AG08396 (cell line): ENCODE data around the gene NUP37.
"Not testable (repeated sequence)": the region's sequence is repeated elsewhere in the genome, so short reads cannot be mapped to it uniquely, and the experiment has no call there.

Source experiments
- DNase-seq: peaks from one replicate; pipeline ENCODE4 v3.0.0; 2012; ENCODE audit warnings: low spot score, mixed read lengths

NUP37 gene

DNA sequence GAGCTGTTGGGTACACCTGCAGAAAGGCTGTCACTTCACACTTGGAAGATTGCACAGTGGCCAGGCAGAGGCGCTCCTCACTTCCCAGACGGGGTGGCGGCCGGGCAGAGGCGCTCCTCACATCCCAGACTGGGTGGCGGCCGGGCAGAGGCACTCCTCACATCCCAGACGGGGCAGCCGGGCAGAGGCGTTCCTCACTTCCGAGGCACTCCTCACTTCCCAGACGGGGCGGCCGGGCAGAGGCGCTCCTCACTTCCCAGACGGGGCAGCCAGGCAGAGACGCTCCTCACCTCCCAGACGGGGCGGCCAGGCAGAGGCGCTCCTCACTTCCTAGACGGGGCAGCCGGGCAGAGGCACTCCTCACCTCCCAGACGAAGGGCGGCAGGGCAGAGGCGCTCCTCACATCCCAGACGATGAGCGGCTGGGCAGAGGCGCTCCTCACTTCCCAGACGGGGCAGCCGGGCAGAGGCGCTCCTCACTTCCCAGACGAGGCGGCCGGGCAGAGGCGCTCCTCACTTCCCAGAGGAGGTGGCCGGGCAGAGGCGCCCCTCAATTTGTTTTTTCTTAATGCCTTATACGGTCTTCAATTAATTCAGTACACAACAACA is 30.6 kb downstream of the NUP37 start:
- DNase-seq = not testable (repeated sequence)

DNA sequence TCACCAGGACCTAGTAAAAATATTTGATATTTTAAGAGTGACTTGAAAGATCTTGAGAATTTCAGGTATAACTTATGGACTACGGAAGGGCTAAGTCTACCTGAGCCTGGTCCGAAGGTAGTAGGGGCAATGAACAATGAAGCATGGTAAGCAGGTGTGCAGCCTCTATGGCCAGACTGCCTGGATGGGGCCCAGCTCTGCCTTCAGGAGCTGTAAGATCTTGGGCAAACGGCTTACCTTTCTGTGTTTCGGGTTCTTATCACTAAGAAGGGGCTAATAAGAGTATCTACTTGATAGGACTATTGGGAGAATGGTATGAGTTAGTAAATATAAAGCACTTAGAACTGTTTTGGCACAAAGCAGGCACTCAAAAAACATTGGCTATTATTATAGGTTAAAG is 39.1 kb downstream of the NUP37 start:
- DNase-seq = no peak

DNA sequence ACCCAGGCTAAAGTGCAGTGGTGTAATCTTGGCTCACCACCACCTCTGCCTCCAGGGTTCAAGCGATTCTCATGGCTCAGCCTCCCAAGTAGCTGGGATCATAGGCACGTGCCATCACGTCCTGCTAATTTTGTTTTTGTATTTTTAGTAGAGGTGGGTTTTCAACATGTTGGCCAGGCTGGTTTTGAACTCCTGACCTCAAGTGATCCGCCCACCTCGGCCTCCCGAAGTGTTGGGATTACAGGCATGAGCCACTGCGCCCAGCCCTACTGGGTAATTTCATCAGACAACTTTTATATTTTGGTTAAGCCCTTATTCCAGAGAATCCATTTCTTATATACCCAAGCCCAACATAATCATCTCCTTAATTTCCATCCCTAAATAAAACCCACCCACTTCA is 47.8 kb downstream of the NUP37 start:
- not testable (repeated sequence) for DNase-seq

DNA sequence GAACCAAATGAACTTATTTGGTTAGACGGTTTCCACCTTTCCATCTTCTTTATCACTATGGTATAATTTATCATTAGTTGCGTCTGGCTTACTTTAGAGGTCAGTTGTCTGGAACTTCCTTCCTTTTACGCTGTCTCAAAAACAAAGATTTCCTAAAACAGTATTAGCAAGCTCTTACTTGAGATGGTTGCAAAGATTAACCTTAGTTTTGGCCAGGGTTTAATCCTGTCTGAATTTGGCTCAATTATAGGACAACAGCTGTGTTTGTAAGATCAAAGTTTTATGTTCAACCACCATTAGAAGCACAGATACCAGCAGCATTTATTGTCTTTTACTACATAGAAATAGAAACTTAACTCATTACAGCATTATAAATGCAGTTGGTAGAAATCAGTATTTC is 50.2 kb downstream of the NUP37 start:
- no peak for DNase-seq

DNA sequence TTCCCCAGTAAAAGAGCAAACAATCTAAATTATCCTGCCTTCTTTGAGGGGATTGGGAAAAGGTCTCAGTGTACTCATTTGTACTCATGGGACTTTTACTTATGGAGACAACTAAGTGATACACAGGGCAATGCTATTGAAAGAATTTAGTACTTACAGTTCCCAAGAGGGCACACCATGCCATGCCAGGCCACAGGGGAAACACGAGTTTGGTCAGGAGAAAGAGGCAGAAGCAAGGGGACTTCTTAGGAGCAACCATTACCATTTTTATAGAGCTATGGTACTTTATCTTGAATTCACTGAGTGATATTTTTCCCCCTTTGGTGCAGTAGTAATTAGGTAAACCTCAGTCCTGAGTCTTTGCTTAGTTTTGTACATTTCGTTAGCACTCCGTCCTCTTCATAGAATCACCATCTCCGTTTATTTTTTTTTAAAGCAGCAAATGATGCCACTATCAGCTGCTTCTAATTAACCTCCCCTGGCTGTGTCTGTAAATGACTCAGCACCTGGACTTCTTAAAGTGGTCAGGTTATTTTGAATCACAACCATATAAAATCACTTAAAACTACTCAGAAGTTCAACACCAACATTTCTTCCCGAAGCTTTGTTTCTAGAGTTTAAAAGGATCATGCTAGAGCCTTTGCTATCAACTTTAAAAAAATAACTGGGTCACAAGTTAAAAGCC is 52.2 kb downstream of the NUP37 start:
- DNase-seq = no peak

DNA sequence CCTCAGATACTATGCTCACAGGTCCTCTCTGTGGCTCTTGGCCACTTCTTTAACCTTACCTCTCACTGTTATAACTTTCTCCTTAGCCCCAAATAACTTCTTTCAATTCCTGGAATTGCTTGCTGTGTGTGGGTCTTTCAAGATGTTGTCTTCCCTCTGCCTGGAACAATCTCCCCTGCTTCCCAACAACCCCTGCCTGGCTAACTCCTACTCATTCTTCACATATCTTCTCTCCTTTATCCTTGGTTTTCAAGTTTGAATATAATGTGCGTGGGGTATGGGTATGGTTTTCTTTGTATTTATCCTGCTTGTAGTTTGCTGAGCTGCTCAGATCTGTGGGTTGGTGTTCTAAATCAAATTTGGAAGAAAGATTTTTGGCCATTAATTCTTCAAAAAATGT is 55.4 kb downstream of the NUP37 start:
- DNase-seq = no peak

DNA sequence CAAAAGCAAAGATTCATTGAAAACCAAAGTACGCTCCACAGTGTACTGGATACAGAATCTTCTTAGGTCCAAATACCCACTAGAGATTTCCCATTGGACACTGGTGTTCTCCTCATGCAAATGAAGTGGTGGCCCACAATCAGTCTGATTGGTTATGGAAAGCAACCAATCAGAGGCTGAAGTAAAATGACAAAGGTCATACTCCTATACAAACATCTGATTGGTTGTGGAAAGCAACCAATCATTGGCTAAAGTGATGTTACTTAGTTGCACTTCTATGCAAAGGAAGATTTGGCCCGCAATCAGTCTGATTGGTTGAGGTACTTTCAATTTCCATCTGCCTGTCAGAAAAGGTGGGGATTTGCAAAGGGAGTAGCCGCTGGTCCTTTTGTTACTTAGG is 56.8 kb downstream of the NUP37 start:
- DNase-seq = no peak

DNA sequence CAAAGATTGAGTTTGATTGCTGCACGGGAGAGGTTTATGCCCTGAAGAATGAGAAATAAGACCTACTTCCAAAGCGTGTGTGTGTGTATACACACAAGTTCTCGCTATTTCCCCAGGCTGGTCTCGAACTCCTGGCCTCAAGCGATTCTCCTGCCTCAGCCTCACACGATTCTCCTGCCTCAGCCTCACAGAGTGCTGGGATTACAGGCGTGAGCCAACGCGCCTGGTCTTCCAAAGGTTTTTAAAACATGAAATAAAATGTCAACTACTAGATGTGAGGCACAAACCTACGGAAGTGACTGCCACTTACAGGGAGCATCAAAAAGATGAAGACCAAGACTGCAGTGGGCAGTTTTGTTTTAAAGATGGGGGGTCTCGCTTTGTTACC is 57.5 kb downstream of the NUP37 start:
- DNase-seq = no peak

DNA sequence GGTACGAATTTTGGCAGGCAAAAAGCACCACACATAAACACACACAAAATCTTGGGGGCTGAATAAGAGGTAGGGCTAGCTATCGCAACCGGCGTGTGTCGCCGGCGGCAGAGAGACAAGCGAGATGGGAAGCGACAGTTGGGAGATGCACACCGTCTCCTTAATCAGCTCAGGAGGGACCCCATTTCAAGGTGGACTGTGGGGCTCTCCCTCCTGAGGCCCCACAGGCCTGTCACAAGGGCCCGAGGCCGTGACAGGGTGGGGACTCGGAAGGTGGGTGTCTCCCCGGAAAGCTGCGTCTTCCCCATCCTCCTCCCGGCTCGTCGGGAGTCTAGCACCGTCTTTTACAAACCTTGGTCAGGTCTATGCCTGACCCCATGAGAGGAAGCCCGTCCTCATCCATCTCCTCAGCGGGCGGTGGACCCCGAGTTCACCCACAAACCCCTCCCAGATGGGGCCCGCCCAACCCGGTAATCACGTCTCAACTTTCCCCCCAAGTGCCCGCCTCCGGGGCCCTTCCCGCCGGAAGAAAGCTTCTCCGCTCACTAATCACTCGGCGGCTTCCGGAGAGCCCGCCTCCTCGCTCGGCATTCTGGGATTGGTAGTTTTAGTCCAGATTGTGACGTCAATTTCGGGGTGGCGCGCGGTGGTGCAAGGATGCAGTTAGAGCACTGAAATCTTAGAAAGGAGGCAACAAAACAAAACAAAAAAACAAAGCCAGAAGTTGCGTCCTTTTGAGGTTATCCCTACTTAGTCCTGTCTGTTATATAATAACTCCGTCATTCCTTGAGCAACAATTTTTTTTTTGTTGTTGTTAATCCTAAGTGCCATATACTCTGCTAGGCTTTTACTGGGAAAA is 58.1 kb downstream of the NUP37 start, which contains the start of gene WASHC3:
Gene WASHC3 (minus strand): TSS at position 432 of the 859 bp plus-strand sequence. CDS start 29 bp downstream, at position 403.
- DNase-seq = peak; percentile 90

DNA sequence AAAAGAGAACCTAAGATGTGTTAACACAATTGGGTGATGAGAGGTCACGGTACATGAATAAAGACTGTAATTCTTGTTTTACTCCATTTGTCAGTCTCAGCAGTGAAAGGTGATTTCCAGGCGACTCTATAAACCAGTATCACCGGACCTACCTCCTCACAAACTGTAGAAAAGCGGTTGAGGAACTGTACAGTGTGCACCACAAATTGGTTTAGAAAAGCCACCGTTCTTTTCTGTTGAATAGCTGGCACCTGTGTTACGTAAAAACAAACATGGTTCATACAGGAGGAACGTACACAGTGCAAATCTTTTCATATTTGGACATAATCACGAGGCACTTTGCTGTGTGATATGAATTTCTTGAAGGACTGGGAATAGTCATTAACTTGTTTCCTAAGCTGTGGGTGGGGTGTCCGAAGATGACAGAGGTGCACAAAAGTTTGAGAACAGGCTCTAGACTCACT is 58.8 kb downstream of the NUP37 start:
- no peak for DNase-seq

DNA sequence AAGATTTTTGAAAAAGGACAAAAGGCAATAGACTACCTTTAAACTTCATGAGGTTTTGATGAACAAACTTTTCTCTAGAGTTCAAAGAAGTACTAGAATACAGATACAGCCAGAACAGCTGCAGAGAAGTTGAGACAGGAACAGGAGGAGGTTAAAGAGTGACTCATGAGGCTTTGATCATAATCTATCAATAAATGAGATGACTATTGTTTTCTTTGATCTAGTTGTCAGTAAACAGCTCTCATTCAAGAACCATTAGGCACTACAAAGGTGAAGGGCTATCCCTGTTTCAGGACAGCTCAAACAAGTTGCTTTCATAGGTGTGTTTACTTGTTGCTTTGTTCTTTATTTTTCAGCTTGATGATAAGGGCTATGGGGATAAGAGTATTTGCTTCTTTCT is 60.6 kb downstream of the NUP37 start:
- no peak for DNase-seq

DNA sequence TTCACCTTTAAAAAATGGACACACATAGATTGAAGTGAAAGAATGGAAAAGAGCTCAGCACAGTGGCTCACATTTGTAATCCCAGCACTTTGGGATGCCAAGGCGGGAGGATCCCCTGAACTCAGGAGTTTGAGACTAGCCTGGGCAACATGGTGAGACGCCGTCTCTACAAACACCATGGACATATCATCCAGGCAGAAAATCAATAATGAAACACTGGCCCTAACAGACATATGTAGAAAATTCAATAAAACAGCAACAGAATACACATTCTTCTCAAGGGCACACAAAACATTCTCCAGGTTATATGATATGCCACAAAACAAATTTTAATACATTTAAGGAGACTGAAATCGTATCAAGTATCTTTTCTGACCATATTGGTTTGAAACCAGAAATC is 65.6 kb downstream of the NUP37 start:
- DNase-seq = no peak

DNA sequence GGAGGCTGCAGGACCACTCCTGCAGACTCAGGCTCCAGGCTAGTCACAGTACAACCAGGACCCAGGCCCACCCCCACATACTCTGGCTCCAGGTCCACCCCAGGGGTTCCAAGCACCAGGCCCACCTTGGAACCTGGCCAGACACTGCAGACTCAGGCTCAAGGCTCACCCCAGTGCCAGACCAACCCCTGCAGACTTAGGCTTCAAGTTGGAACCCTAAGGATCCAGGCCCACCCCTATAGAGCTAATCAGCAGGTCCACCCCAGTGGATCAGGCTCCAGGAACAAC is 66.9 kb downstream of the NUP37 start:
- no peak for DNase-seq

DNA sequence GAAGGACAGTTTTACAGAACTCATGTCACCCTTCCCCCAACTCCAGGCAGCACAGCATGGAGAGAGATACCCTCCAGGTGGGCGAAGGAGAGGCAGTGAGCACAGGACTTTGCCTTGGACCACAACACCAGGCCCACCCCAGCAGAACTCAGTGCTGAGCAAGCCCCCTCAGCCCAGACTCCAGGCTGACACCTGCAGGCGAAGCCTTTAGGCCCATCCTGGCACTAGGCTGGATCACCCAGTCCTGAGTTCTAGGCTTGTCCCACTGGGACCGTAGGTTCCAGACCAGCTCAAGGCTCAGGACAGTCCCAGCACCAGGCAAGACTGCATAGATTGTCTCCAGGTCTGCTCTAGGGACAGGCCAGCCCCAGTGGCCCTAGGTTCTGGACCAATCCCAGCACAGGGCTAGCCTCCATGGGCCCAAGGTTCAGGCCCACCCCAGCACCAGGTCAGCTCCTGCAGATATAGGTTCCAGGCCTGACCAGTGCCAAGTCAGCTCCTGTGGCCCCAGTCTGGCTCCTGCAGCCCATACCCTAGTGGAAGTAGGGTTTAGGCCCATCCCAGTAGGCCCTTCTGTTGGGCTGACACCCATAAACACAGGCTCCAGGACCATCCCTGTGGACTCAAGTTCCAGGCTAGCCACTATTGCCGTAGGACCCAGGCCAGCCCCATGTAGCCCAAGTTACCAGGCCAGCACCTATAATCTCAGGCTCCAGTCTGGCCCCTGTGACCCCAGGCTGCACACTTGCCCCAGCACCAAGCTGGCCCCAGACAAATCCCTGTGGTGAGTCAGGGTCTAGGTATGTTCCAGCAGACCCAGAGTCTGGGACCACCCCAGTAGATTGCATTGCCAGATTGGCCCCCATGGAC is 67.5 kb downstream of the NUP37 start:
- no peak for DNase-seq

DNA sequence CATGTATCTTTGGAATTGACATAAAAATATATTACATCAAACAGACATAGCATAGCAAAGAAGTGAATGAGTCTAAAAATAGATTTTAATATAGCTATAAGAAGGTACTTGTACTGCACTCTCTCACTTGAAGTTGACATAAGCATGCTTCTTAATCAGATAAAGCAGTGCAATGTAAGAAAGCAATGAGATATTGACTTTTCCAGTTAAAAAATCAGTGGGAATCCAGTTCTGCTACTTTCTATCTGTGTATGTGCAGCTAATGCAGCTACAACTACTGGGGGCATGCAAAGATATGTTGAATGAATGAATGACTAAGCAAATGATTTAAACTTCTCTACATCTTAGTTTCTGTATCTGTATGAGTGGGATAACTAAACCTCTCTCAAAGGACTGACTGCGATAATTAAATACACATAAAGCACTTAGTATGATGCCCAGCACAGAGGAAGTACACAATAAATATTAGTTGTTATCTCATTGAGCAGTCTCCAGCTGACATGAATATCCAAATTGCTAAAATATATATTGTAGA is 68.4 kb downstream of the NUP37 start:
- DNase-seq = no peak

DNA sequence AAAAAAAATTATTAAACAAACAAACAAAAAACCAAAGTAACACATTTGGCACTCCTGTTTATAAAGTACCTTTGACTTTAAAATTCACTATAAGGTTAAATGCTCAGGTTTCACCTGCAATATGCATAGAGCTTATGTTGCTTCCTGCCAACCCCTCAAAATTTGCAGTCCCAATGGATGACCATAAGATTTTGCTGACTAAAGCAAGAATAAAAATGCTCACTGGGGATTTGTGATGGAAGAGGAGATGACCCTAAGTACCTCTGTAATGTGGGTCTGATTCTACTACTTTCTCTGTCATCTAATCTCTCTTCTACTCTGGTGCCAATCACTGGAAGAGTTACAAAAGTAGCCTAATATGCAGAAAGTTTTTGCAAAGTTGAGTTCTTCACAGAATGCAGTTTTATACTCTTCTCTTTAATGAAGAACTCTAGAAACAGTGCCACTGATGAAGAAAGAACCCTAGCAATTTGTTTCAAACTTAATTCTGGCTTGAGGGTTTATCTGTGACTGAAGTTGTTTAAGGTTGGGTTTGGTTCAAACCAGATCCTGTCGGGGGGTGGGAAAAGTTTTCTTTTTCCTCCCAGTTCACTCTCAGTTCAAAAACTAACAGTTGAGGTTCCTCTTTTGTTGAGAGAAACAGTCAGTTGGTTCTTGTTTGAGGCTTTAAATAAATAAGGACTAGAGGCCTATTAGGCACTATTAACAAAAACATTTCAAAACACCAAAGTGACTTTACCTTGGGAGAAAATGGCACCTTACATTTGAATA is 69.1 kb downstream of the NUP37 start:
- DNase-seq = no peak

DNA sequence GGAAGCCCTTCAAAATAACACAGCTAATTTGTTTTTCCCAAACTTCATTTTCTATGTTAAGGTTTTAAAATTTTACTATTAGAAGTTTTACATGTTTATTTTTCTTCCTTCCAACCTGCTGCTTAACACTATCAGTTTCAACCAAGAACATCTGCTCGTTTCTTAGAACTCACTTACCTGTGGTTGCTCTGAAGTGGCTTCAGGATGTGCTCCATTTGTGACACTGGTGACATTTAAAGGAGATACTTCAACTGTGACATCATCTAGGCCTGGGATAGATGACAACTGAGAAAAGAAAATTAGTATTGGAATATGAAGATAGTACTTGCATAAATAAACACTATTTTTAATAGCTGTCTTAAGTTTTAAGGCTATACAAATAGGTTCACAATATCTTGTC is 76.0 kb downstream of the NUP37 start:
- no peak for DNase-seq

DNA sequence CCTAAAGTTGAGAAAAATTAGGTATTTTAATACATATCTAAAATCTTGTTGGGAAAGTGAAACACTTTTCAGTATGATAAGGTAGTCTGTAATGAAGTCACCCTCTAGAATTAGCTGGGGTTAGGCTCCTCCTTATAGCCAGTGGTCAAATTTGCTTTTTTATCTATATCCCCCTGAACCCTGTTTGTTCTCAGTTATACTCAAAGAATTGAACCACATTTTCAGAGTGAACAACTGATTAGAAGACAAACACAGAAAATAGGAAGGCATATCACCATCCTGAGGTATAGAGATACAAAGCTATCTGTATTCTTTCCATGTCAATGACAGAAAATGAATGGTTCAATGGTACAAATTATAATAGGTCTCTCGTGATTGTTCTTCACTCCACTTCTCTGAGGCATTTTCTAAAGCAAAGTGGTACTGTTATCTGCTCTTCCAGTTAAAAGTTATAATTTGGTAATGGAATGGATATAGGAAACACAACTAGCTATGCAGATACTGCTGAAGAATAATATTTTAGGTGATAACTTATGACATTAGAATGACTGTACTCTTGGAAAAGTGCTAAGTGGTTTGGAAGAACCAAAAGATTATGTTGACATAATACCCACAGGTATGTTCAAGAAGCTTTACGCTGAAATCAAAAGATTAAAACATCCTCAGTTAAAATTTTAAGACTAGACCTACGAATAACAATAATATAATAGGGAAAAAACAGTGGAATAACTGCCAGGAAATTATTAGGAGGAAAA is 85.7 kb downstream of the NUP37 start:
- DNase-seq = no peak

DNA sequence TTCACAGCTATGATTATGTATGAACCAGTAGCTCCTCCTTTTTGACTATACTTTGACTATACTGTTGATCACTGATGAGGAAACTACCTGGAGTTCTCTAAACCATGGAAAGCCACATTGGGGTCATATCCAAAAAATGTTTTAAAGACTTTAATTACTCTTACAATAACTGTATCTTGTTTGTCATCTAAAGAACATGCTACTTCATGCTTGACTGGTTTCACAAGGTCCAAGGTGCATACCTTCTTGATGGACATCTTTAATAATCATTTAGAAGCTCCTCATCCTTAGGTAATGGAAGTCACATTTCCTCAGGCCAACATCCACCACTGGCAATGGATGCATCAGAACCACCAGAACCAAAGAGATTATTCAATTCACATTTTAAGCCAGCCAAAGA is 88.1 kb downstream of the NUP37 start:
- DNase-seq = no peak

DNA sequence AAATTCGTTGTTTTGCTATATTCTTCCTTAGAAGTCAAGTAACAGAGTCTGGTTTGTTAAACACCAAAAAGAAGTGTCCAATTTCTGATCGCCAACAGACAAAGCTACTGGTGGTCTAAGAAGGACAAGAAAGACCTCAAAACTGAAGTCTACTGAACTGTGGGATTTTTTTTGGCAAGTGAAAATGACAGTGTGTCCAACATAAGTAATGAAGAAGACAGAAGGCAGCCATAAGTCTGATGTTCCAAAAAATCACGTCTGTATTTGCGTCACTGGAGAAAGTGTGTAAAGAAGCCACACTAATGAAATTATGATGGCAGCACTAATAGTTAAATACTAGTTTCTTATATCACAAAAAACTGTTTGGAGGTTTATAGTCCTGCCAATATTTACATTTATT is 90.8 kb downstream of the NUP37 start:
- no peak for DNase-seq
